ENCODE measurements around the gene ADGRL3. TPM values are rescaled to one million over a fixed set of nuclear protein-coding genes. Genes with fewer than 3 reads are reported as not detected.

Gene ADGRL3
- total RNA-seq, 1 donor: under 0.01 TPM

DNA sequence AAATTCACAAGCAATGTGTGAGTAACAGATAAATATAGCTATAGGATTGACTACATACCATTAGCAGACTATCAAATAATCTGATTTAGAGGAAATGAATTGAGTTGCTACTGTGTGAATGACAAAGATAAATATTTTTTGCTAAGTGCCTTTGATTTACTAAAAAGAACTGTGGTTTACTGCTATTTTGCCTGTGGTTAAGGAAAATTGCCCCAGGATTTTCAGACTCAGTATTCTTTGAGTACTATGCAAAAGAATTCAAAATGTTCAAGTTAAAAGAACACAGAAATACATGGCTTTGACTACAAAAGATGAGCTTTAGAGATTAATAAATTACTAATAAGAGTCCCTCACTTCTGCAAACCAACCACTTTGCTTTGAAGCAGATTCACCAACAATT lies 853.8 kb downstream of the ADGRL3 start:
- DNase-seq (ENCODE audit: low read depth): no peak
- no peak overlapping the region for H3K4me3 ChIP-seq (ENCODE audit: low read depth, low read length)
- no peak for TF ChIP-seq CTCF (IDR thresholded peaks at IDR 0.05; ENCODE audit: insufficient read depth, low read length)

DNA sequence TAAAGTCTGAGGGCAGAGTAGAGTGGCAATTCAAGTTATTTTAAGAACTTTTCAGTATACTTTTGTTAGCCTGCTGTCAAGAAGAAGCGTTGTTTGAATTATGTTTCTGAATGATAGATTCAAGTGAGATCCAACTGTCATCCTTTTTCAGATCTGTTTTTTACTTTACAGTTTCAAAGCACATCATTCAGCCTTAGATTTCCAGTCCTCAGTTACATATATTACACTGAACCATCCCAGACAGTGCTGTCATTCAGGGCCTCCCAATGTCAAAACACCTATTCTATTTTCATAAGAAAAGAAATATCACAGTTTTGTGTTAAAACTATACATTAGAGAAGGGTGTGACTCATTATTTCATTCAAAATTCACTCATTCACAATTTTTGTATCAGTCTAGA lies 856.9 kb downstream of the ADGRL3 start:
- H3K4me3 ChIP-seq (ENCODE audit: low read depth, low read length): no peak overlapping the region
- TF ChIP-seq CTCF (IDR thresholded peaks at IDR 0.05; ENCODE audit: insufficient read depth, low read length): no peak
- no peak for DNase-seq (ENCODE audit: low read depth)

DNA sequence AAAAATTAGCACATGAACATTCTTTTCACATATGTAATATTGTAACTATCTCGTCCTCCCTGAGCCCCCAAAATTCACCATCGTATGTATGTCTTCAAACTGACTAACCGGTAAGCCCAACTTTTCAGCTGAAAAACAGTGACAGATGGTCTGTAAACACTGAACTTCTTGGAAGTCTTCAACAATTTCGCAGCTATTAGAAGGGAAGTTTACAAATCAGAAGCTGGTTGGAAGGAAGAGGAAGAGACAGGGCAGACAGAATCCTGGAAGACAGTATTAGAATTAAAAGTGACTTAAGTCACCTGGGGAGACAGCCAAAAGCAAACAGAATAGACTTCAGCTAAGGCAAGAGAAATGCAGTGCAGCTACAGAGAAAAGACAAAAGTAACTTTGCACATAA lies 858.4 kb downstream of the ADGRL3 start:
- TF ChIP-seq CTCF (IDR thresholded peaks at IDR 0.05; ENCODE audit: insufficient read depth, low read length): no peak
- DNase-seq (ENCODE audit: low read depth): no peak
- no peak overlapping the region for H3K4me3 ChIP-seq (ENCODE audit: low read depth, low read length)

DNA sequence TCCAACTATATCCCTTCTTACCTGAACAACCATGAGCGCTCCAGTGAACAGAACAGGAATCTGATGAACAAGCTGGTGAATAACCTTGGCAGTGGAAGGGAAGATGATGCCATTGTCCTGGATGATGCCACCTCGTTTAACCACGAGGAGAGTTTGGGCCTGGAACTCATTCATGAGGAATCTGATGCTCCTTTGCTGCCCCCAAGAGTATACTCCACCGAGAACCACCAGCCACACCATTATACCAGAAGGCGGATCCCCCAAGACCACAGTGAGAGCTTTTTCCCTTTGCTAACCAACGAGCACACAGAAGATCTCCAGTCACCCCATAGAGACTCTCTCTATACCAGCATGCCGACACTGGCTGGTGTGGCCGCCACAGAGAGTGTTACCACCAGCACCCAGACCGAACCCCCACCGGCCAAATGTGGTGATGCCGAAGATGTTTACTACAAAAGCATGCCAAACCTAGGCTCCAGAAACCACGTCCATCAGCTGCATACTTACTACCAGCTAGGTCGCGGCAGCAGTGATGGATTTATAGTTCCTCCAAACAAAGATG lies 870.2 kb downstream of the ADGRL3 start:
- H3K4me3 ChIP-seq (ENCODE audit: low read depth, low read length): no peak overlapping the region
- no peak for DNase-seq (ENCODE audit: low read depth)
- no peak for TF ChIP-seq CTCF (IDR thresholded peaks at IDR 0.05; ENCODE audit: insufficient read depth, low read length)

DNA sequence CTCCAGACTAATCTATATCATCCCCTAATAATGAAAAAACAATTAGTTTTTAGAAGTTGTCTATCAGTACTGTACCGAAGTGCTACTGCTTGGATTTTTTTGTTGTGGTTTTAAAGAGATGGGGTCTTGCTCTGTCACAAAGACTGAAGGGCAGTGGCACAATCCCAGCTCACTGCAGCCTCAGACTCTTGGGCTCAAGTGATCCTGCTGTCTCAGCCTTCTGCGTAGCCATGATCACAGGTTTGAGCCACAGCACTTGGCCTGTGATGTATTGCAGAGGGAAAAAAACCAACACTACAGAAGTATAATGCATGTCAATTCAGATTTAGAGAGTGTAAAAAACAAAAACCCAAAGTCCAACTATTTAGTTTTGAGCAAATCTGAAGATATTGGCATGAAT lies 875.0 kb downstream of the ADGRL3 start:
- DNase-seq (ENCODE audit: low read depth): no peak
- no peak overlapping the region for H3K4me3 ChIP-seq (ENCODE audit: low read depth, low read length)
- TF ChIP-seq CTCF (IDR thresholded peaks at IDR 0.05; ENCODE audit: insufficient read depth, low read length): no peak

- no peak for TF ChIP-seq CTCF (IDR thresholded peaks at IDR 0.05; ENCODE audit: insufficient read depth, low read length)
- no peak overlapping the region for H3K4me3 ChIP-seq (ENCODE audit: low read depth, low read length)
- no peak for DNase-seq (ENCODE audit: low read depth)
Measured at GRCh38 chr4:62075521-62075920, 875.4 kb downstream of the ADGRL3 start.

- H3K4me3 ChIP-seq (ENCODE audit: low read depth, low read length): no peak overlapping the region
- no peak for DNase-seq (ENCODE audit: low read depth)
- TF ChIP-seq CTCF (IDR thresholded peaks at IDR 0.05; ENCODE audit: insufficient read depth, low read length): no peak
Measured at GRCh38 chr4:62077406-62077805, 877.3 kb downstream of the ADGRL3 start.
